Measurements from ENCODE around the gene SLF2.

DNA sequence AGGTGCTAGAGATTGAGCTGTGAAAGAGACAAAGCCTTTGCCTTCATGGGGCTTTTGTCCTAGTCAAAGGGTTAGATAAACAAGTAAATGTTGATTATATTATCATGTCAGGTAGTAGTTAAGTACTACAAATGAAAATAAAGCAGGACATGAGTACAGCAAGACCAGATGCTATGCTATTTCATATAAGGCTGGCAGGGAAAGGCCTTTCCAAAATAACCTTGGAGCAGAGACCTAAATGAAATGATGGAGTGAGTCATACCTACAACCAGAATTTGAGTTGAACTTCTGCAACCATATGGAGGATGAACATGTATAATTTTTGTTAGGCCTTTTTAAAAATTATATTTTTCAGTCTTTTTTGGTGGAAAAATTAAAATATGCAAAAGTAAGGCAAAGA is 33.0 kb downstream of the SLF2 start:
- TF ChIP-seq, protein P1, sequence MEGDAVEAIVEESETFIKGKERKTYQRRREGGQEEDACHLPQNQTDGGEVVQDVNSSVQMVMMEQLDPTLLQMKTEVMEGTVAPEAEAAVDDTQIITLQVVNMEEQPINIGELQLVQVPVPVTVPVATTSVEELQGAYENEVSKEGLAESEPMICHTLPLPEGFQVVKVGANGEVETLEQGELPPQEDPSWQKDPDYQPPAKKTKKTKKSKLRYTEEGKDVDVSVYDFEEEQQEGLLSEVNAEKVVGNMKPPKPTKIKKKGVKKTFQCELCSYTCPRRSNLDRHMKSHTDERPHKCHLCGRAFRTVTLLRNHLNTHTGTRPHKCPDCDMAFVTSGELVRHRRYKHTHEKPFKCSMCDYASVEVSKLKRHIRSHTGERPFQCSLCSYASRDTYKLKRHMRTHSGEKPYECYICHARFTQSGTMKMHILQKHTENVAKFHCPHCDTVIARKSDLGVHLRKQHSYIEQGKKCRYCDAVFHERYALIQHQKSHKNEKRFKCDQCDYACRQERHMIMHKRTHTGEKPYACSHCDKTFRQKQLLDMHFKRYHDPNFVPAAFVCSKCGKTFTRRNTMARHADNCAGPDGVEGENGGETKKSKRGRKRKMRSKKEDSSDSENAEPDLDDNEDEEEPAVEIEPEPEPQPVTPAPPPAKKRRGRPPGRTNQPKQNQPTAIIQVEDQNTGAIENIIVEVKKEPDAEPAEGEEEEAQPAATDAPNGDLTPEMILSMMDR (IDR thresholded peaks at IDR 0.05 in 4 of 5, conservative IDR thresholded peaks at IDR 0.05 in 1 of 5) = no peak
- no peak for TF ChIP-seq POLR2A (IDR thresholded peaks at IDR 0.05)
